HCT116 (cell line): ENCODE results near the gene PLEKHA4. TPM values are rescaled to one million over a fixed set of nuclear protein-coding genes. Genes with fewer than 3 reads are reported as not detected.

Experiments
- ATAC-seq: fragments of 200-7000 bp; cut with Tn5 transposase; 2 replicates; pipeline ENCODE4 v1.9.1; 2020; ENCODE audit warnings: mild to moderate bottlenecking, moderate library complexity
- BruUV-seq: library from RNA; stranded (reverse); fragments of 400-500 nt; replicated peaks from 2 replicates; lab custom pipeline; 2021; lab: Mats Ljungman, UMichigan
- CTCF ChIA-PET: fragments of 300-600 bp; sonication (Branson Sonifier 250); formaldehyde crosslinking; loops from one replicate; lab custom pipeline; 2021; ENCODE audit warnings: antibody characterized with exemption; lab: Charles Lee
- POLR2A ChIA-PET: fragments of 300-600, 350-600 bp; sonication (Branson Sonifier 250); formaldehyde crosslinking; loops from one replicate; lab custom pipeline; 2021; ENCODE audit warnings: antibody characterized with exemption; lab: Charles Lee
- RAD21 ChIA-PET, 2 experiments: fragments of 300-600 bp; sonication (Branson Sonifier 250); formaldehyde crosslinking; loops; one replicate each; lab custom pipeline; 2023; ENCODE audit warnings: low total read pairs in 2 of 2; ENCODE audit not compliant: uncharacterized antibody in 2 of 2, unreplicated experiment in 2 of 2, low non-redundant PET in 1 of 2; lab: Charles Lee
- DNase-seq: peaks from one replicate; pipeline ENCODE4 v3.0.0-alpha.2; 2010; ENCODE audit warnings: low read depth, low spot score
- H2AFZ ChIP-seq: fragments of 200-600 bp; shearing (Covaris generic), sonication (generic); 2 replicates; pipeline ENCODE4 v1.6.1; 2017; ENCODE audit warnings: low read depth, mixed run types, mixed read lengths, antibody characterized with exemption, low read length; ENCODE audit not compliant: poor library complexity, severe bottlenecking
- H3K27ac ChIP-seq: 2 replicates; pipeline ENCODE4 v1.5.1; 2012; ENCODE audit warnings: low read depth, low read length
- H3K27me3 ChIP-seq: fragments of 200-600 bp; sonication (generic); 2 replicates; pipeline ENCODE4 v1.6.1; 2016; ENCODE audit warnings: mixed run types, low read length, mixed read lengths; ENCODE audit not compliant: insufficient read depth
- H3K36me3 ChIP-seq, 2 experiments: fragments of 200-500 bp in 1 of 2; fragments of 200-600 bp in 1 of 2; sonication (Bioruptor generic) in 1 of 2; sonication (generic) in 1 of 2; 2 replicates each; pipeline versions ENCODE4 v1.5.1 to v1.6.1; 2014 to 2016; ENCODE audit warnings: low read length in 2 of 2, inconsistent platforms in 1 of 2, mixed read lengths in 1 of 2, mixed run types in 1 of 2; ENCODE audit not compliant: insufficient read depth in 2 of 2, control insufficient read depth in 1 of 2
- H3K4me1 ChIP-seq, 2 experiments: fragments of 200-600 bp in 1 of 2; sonication (generic) in 1 of 2; 2 replicates each; pipeline versions ENCODE4 v1.5.1 to v1.6.1; 2012 to 2017; ENCODE audit warnings: low read length in 2 of 2, inconsistent platforms in 1 of 2, mild to moderate bottlenecking in 1 of 2, mixed read lengths in 1 of 2, mixed run types in 1 of 2, moderate library complexity in 1 of 2; ENCODE audit not compliant: insufficient read depth in 2 of 2, control insufficient read depth in 1 of 2
- H3K4me2 ChIP-seq: fragments of 200-600 bp; sonication (generic); 2 replicates; pipeline ENCODE4 v1.6.1; 2017; ENCODE audit warnings: mixed run types, low read length, mixed read lengths
- H3K4me3 ChIP-seq, 2 experiments: fragments of 200-600 bp in 1 of 2; sonication (generic) in 1 of 2; replicated peaks in 1 of 2; 2 replicates each; pipeline ENCODE4 v1.5.1; 2011 to 2016; ENCODE audit warnings: low read length in 2 of 2, control low read depth in 1 of 2, low read depth in 1 of 2, mild to moderate bottlenecking in 1 of 2, mixed read lengths in 1 of 2, mixed run types in 1 of 2
- H3K79me2 ChIP-seq: fragments of 200-600 bp; sonication (generic); 2 replicates; pipeline ENCODE4 v1.6.1; 2017; ENCODE audit warnings: mild to moderate bottlenecking, mixed run types, low read length, moderate library complexity, mixed read lengths; ENCODE audit not compliant: insufficient read depth
- H3K9ac ChIP-seq: fragments of 200-600 bp; sonication (generic); 2 replicates; pipeline ENCODE4 v1.6.1; 2016; ENCODE audit warnings: low read length, mixed read lengths
- H3K9me2 ChIP-seq: fragments of 200-600 bp; sonication (generic), shearing (Covaris generic); 2 replicates; pipeline ENCODE4 v1.6.1; 2017; ENCODE audit warnings: mixed run types, mild to moderate bottlenecking, moderate library complexity; ENCODE audit not compliant: insufficient read depth
- H3K9me3 ChIP-seq, 2 experiments: fragments of 200-500 bp in 1 of 2; fragments of 200-600 bp in 1 of 2; sonication (Bioruptor generic) in 1 of 2; sonication (generic) in 1 of 2; 2 replicates each; pipeline ENCODE4 v1.6.1; 2014 to 2017; ENCODE audit warnings: low read length in 2 of 2, mixed read lengths in 2 of 2, inconsistent platforms in 1 of 2, low read depth in 1 of 2, mild to moderate bottlenecking in 1 of 2, mixed run types in 1 of 2, moderate library complexity in 1 of 2; ENCODE audit not compliant: control insufficient read depth in 1 of 2, insufficient read depth in 1 of 2
- H4K20me1 ChIP-seq: fragments of 200-600 bp; sonication (generic), shearing (Covaris generic); 2 replicates; pipeline ENCODE4 v1.6.1; 2017; ENCODE audit warnings: mixed run types, mild to moderate bottlenecking, moderate library complexity; ENCODE audit not compliant: insufficient read depth
- CBX3 ChIP-seq: IDR thresholded peaks from 2 replicates; pipeline ENCODE4 v1.6.1; 2012; ENCODE audit warnings: low read depth
- CEBPB ChIP-seq: IDR thresholded peaks from 2 replicates; pipeline ENCODE4 v1.6.1; 2012; ENCODE audit warnings: low read depth
- EGR1 ChIP-seq: IDR thresholded peaks from 2 replicates; pipeline ENCODE4 v1.6.1; 2012; ENCODE audit warnings: low read depth
- ELF1 ChIP-seq: IDR thresholded peaks from 2 replicates; pipeline ENCODE4 v1.6.1; 2012; ENCODE audit warnings: low read depth, borderline replicate concordance
- EZH2phosphoT487 ChIP-seq: fragments of 200-600 bp; IDR thresholded peaks from 2 replicates; pipeline ENCODE4 v1.6.1; 2018; ENCODE audit warnings: antibody characterized with exemption, borderline replicate concordance
- FOSL1 ChIP-seq: IDR thresholded peaks from 2 replicates; pipeline ENCODE4 v1.6.1; 2012; ENCODE audit warnings: low read depth
- JUND ChIP-seq: IDR thresholded peaks from 2 replicates; pipeline ENCODE4 v1.6.1; 2012
- POLR2A ChIP-seq: IDR thresholded peaks from 2 replicates; pipeline ENCODE4 v1.7.0; 2011; ENCODE audit warnings: borderline replicate concordance; ENCODE audit not compliant: insufficient read depth, insufficient read length; ENCODE audit errors: extremely low read depth
- RAD21 ChIP-seq: IDR thresholded peaks from 2 replicates; pipeline ENCODE4 v1.6.1; 2012; ENCODE audit warnings: low read depth, mild to moderate bottlenecking
- SIN3A ChIP-seq: IDR thresholded peaks from 2 replicates; pipeline ENCODE4 v1.6.1; 2012; ENCODE audit warnings: low read depth
- SP1 ChIP-seq: IDR thresholded peaks from 2 replicates; pipeline ENCODE4 v1.6.1; 2012; ENCODE audit warnings: low read depth
- SRF ChIP-seq: IDR thresholded peaks from 2 replicates; pipeline ENCODE4 v1.6.1; 2012; ENCODE audit warnings: low read depth
- YY1 ChIP-seq: IDR thresholded peaks from 2 replicates; pipeline ENCODE4 v1.6.1; 2011; ENCODE audit warnings: low read length, low read depth, moderate library complexity, mild to moderate bottlenecking; ENCODE audit not compliant: insufficient replicate concordance; ENCODE audit errors: extremely low read depth
- ZFX ChIP-seq: fragments of 450-650 bp; IDR thresholded peaks from 2 replicates; pipeline ENCODE4 v1.6.1; 2017
- ZNF274 ChIP-seq: fragments of 200-500 bp; sonication (Bioruptor generic); IDR thresholded peaks from 2 replicates; pipeline ENCODE4 v1.6.1; 2014; ENCODE audit warnings: mild to moderate bottlenecking, low read depth, low read length, inconsistent platforms
- intact Hi-C: fragments of 100-400 bp; cut with micrococcal nuclease; formaldehyde crosslinking; loops from 2 replicates; pipeline ENCODE4 v1.10.0; 2022
- total RNA-seq: library from RNA; stranded (reverse); gene quantifications from one replicate; pipeline ENCODE4 v1.2.1, GENCODE V29; 2021; ENCODE audit not compliant: unreplicated experiment
- TF ChIP-seq, protein P1 (sequence below), 3 experiments: fragments of 200-600 bp in 1 of 3; sonication (generic) in 1 of 3; IDR thresholded peaks in 2 of 3; conservative IDR thresholded peaks in 1 of 3; 2 replicates each; pipeline ENCODE4 v1.5.1; 2012 to 2017; ENCODE audit warnings: low read depth in 2 of 3, low read length in 2 of 3, antibody characterized with exemption in 1 of 3, borderline replicate concordance in 1 of 3, control low read depth in 1 of 3, mild to moderate bottlenecking in 1 of 3, mixed read lengths in 1 of 3, mixed run types in 1 of 3, moderate library complexity in 1 of 3; ENCODE audit not compliant: insufficient read depth in 1 of 3
- TF ChIP-seq, protein P2 (sequence below): IDR thresholded peaks from 2 replicates; pipeline ENCODE4 v1.6.1; 2012

The PLEKHA4 gene
- total RNA-seq, 1 experiment from 2014 or later, result 20.4 TPM

DNA sequence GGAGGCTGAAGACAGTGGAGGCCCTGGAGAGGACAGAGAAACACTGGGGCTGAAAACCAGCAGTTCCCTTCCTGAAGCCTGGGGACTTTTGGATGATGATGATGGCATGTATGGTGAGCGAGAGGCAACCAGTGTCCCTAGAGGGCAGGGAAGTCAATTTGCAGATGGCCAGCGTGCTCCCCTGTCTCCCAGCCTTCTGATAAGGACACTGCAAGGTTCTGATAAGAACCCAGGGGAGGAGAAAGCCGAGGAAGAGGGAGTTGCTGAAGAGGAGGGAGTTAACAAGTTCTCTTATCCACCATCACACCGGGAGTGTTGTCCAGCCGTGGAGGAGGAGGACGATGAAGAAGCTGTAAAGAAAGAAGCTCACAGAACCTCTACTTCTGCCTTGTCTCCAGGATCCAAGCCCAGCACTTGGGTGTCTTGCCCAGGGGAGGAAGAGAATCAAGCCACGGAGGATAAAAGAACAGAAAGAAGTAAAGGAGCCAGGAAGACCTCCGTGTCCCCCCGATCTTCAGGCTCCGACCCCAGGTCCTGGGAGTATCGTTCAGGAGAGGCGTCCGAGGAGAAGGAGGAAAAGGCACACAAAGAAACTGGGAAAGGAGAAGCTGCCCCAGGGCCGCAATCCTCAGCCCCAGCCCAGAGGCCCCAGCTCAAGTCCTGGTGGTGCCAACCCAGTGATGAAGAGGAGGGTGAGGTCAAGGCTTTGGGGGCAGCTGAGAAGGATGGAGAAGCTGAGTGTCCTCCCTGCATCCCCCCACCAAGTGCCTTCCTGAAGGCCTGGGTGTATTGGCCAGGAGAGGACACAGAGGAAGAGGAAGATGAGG lies 5.3 kb upstream of the PLEKHA4 start:
- no TSS peak for BruUV-seq
- Histone ChIP-seq H2AFZ (no peak overlapping the region), H3K4me3 (peak overlapping the region; percentile 93 to 100), H3K79me2 (peaks cover 42% of the 10 kb centered on the region), H3K27ac (peak overlapping the region; percentile 90), H4K20me1 (peaks cover 16% of the 10 kb centered on the region; the same call in 1 of the 2 replicates), H3K9me2 (no peaks in the 10 kb centered on the region), H3K9me3 (no peaks in the 10 kb centered on the region), H3K27me3 (no peaks in the 10 kb centered on the region), H3K9ac (peak overlapping the region; percentile 100), H3K4me2 (peak overlapping the region; percentile 89), H3K4me1 (peaks cover 46 to 57% of the 10 kb centered on the region in 2 experiments), H3K36me3 (peaks cover 13 to 27% of the 10 kb centered on the region in 2 experiments)
- ATAC-seq (no peak), DNase-seq (no peak)
- ChIA-PET CTCF (interaction anchor here (1.3 kb wide), 1 partner anchor 97 kb away, joined by 3 read pairs; no protein-coding TSS in a partner anchor), RAD21 (no interaction called here), POLR2A (interaction anchor here (0.6 to 2.3 kb wide), 5 partner anchors 36 to 225 kb away, joined by 3 to 9 read pairs (median 3); partner anchors contain the start of gene FTL)
- TF ChIP-seq SRF, result no peak
- TF ChIP-seq EZH2phosphoT487, result no peak
- no peak for TF ChIP-seq CEBPB
- TF ChIP-seq RAD21, result no peak
- intact Hi-C loops, result loop anchor here (5.0 kb wide), 1 partner anchor 94 kb away; the partner anchor contains the start of gene FTL

DNA sequence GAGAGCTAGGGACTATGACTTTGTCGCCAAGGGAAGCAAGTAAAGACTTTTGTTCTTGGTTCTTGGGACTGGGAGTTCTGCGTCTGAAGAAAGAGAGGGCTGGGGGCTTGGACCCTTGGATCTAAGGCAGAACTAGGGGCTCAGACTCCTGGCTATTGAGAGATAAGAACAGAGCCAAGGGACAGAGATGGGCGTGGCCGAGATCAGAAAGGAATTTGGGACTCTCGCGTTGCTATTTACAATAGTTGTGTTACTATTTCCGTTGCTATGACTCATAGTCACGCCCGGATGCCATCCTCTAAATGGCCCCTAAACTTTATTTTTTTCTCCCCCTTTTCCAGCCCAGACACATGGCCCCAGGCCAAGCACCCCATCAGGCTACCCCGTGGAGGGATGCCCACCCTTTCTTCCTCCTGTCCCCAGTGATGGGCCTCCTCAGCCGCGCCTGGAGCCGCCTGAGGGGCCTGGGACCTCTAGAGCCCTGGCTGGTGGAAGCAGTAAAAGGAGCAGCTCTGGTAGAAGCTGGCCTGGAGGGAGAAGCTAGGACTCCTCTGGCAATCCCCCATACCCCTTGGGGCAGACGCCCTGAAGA lies 4.6 kb upstream of the PLEKHA4 start:
- H2AFZ ChIP-seq, result no peak overlapping the region
- no TSS peak for BruUV-seq
- H3K9me3 ChIP-seq, result no peaks in the 10 kb centered on the region
- peaks cover 13 to 27% of the 10 kb centered on the region in 2 experiments for H3K36me3 ChIP-seq
- H3K4me1 ChIP-seq, result peaks cover 50 to 64% of the 10 kb centered on the region in 2 experiments
- intact Hi-C loops, result loop anchor here (5.0 kb wide), 1 partner anchor 94 kb away; the partner anchor contains the start of gene FTL
- peak; percentile 80 for DNase-seq
- H3K27me3 ChIP-seq, result no peaks in the 10 kb centered on the region
- H3K79me2 ChIP-seq, result peaks cover 42% of the 10 kb centered on the region
- ATAC-seq, result peak; percentile 52
- peak overlapping the region; percentile 90 for H3K27ac ChIP-seq
- POLR2A ChIA-PET, result interaction anchor here (0.6 to 2.3 kb wide), 14 partner anchors 15 to 238 kb away, joined by 3 to 12 read pairs (median 6); partner anchors contain the start of genes BAX, DHDH and FTL
- H4K20me1 ChIP-seq, result peaks cover 16% of the 10 kb centered on the region; the same call in 1 of the 2 replicates
- H3K9ac ChIP-seq, result peak overlapping the region; percentile 100
- no peaks in the 10 kb centered on the region for H3K9me2 ChIP-seq
- peak overlapping the region; percentile 89 for H3K4me2 ChIP-seq
- CTCF ChIA-PET, result no interaction called here
- RAD21 ChIA-PET, result no interaction called here
- peak overlapping the region; percentile 93 to 100 for H3K4me3 ChIP-seq
- no peak for TF ChIP-seq ZNF274
- peak; percentile 77 for TF ChIP-seq FOSL1
- TF ChIP-seq EGR1, result no peak
- no peak for TF ChIP-seq YY1
- TF ChIP-seq, protein P1, sequence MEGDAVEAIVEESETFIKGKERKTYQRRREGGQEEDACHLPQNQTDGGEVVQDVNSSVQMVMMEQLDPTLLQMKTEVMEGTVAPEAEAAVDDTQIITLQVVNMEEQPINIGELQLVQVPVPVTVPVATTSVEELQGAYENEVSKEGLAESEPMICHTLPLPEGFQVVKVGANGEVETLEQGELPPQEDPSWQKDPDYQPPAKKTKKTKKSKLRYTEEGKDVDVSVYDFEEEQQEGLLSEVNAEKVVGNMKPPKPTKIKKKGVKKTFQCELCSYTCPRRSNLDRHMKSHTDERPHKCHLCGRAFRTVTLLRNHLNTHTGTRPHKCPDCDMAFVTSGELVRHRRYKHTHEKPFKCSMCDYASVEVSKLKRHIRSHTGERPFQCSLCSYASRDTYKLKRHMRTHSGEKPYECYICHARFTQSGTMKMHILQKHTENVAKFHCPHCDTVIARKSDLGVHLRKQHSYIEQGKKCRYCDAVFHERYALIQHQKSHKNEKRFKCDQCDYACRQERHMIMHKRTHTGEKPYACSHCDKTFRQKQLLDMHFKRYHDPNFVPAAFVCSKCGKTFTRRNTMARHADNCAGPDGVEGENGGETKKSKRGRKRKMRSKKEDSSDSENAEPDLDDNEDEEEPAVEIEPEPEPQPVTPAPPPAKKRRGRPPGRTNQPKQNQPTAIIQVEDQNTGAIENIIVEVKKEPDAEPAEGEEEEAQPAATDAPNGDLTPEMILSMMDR (IDR thresholded peaks at IDR 0.05 in 2 of 3, conservative IDR thresholded peaks at IDR 0.05 in 1 of 3; ENCODE audit: borderline replicate concordance in 1 of 3, insufficient read depth in 1 of 3, low read depth in 2 of 3, low read length in 2 of 3), result no peak
- TF ChIP-seq JUND, result peak; percentile 80
- TF ChIP-seq, protein P2, sequence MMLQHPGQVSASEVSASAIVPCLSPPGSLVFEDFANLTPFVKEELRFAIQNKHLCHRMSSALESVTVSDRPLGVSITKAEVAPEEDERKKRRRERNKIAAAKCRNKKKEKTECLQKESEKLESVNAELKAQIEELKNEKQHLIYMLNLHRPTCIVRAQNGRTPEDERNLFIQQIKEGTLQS, result no peak
- TF ChIP-seq RAD21, result no peak
- no peak for TF ChIP-seq ELF1
- no peak for TF ChIP-seq ZFX
- TF ChIP-seq SRF, result no peak
- TF ChIP-seq POLR2A, result no peak
- no peak for TF ChIP-seq SIN3A
- no peak for TF ChIP-seq CBX3
- no peak for TF ChIP-seq EZH2phosphoT487
- TF ChIP-seq SP1, result peak; percentile 52
